Activated naive CD8-positive, alpha-beta T cell treated with anti-CD3 and anti-CD28 coated beads, Interleukin-2, amount 50 U/mL, for 24 hours (primary cell): ENCODE measurements around the gene SLC38A10.

Experiments
- ATAC-seq: fragments of 150-1000 bp; cut with Tn5 transposase; one replicate; pipeline ENCODE4 v1.10.0; 2021
- DNase-seq: peaks from one replicate; pipeline ENCODE4 v3.0.0; 2021
- H3K27ac Mint-ChIP-seq: one replicate; pipeline ENCODE4 v1.8.0; 2021; ENCODE audit warnings: mild to moderate bottlenecking, mixed read lengths
- H3K27me3 Mint-ChIP-seq: one replicate; pipeline ENCODE4 v1.8.0; 2021; ENCODE audit warnings: mixed read lengths
- H3K36me3 Mint-ChIP-seq: one replicate; pipeline ENCODE4 v1.8.0; 2021; ENCODE audit warnings: low read depth, mixed read lengths
- H3K4me1 Mint-ChIP-seq: one replicate; pipeline ENCODE4 v1.8.0; 2021; ENCODE audit warnings: mixed read lengths
- H3K4me3 Mint-ChIP-seq: one replicate; pipeline ENCODE4 v1.8.0; 2021; ENCODE audit warnings: mild to moderate bottlenecking, moderate library complexity, mixed read lengths
- H3K9me3 Mint-ChIP-seq: one replicate; pipeline ENCODE4 v1.8.0; 2021; ENCODE audit warnings: mixed read lengths

The SLC38A10 gene

GRCh38 chr17:81245665-81246342, 49.3 kb downstream of the SLC38A10 start:
- Mint-ChIP-seq H3K4me3 (no peak overlapping the region), H3K27ac (no peak overlapping the region), H3K9me3 (no peaks in the 10 kb centered on the region), H3K36me3 (peaks cover 7% of the 10 kb centered on the region), H3K4me1 (peaks cover 16% of the 10 kb centered on the region), H3K27me3 (no peaks in the 10 kb centered on the region)
- DNase-seq (no peak), ATAC-seq (no peak)

GRCh38 chr17:81245024-81245664, 50.0 kb downstream of the SLC38A10 start:
- peak overlapping the region; percentile 14 for H3K27ac Mint-ChIP-seq
- ATAC-seq (no peak), DNase-seq (no peak)
- H3K4me3 Mint-ChIP-seq, result no peak overlapping the region
- H3K27me3 Mint-ChIP-seq, result no peaks in the 10 kb centered on the region
- H3K4me1 Mint-ChIP-seq, result peaks cover 20% of the 10 kb centered on the region
- H3K36me3 Mint-ChIP-seq, result peaks cover 9% of the 10 kb centered on the region
- no peaks in the 10 kb centered on the region for H3K9me3 Mint-ChIP-seq

GRCh38 chr17:81244358-81245023, 50.6 kb downstream of the SLC38A10 start:
- peak overlapping the region; percentile 14 for H3K27ac Mint-ChIP-seq

GRCh38 chr17:81243333-81243664, 51.8 kb downstream of the SLC38A10 start:
- no peaks in the 10 kb centered on the region for H3K9me3 Mint-ChIP-seq
- no peak for ATAC-seq
- no peak overlapping the region for H3K27ac Mint-ChIP-seq
- H3K4me3 Mint-ChIP-seq, result no peak overlapping the region
- no peaks in the 10 kb centered on the region for H3K27me3 Mint-ChIP-seq
- H3K36me3 Mint-ChIP-seq, result peaks cover 14% of the 10 kb centered on the region
- peaks cover 22% of the 10 kb centered on the region for H3K4me1 Mint-ChIP-seq
- no peak for DNase-seq

More at GRCh38 chr17:81244358-81245023, 50.6 kb downstream of the SLC38A10 start:
- H3K27me3 Mint-ChIP-seq, result no peaks in the 10 kb centered on the region
- H3K9me3 Mint-ChIP-seq, result no peaks in the 10 kb centered on the region
- ATAC-seq (no peak), DNase-seq (no peak)
- peaks cover 14% of the 10 kb centered on the region for H3K36me3 Mint-ChIP-seq
- no peak overlapping the region for H3K4me3 Mint-ChIP-seq
- peaks cover 22% of the 10 kb centered on the region for H3K4me1 Mint-ChIP-seq

- DNase-seq, result no peak
- Mint-ChIP-seq H3K27ac (peak overlapping the region; percentile 54), H3K27me3 (no peaks in the 10 kb centered on the region), H3K36me3 (peaks cover 14% of the 10 kb centered on the region), H3K4me3 (no peak overlapping the region), H3K4me1 (peaks cover 27% of the 10 kb centered on the region), H3K9me3 (no peaks in the 10 kb centered on the region)
- no peak for ATAC-seq
Measured at GRCh38 chr17:81242421-81243332, 52.4 kb downstream of the SLC38A10 start.

- H3K36me3 Mint-ChIP-seq, result peaks cover 14% of the 10 kb centered on the region
- DNase-seq (peak; percentile 83), ATAC-seq (peak; percentile 12)
- peak overlapping the region; percentile 54 for H3K27ac Mint-ChIP-seq
- no peaks in the 10 kb centered on the region for H3K27me3 Mint-ChIP-seq
- H3K4me3 Mint-ChIP-seq, result peak overlapping the region; percentile 92
- no peaks in the 10 kb centered on the region for H3K9me3 Mint-ChIP-seq
- H3K4me1 Mint-ChIP-seq, result peaks cover 33% of the 10 kb centered on the region
Measured at GRCh38 chr17:81241648-81242420, 53.3 kb downstream of the SLC38A10 start.

GRCh38 chr17:81241203-81241602, 53.9 kb downstream of the SLC38A10 start:
- Mint-ChIP-seq H3K9me3 (no peaks in the 10 kb centered on the region), H3K36me3 (peaks cover 14% of the 10 kb centered on the region), H3K4me1 (peaks cover 34% of the 10 kb centered on the region), H3K27ac (no peak overlapping the region), H3K4me3 (peak overlapping the region; percentile 92), H3K27me3 (no peaks in the 10 kb centered on the region)
- DNase-seq (no peak), ATAC-seq (no peak)

- H3K27me3 Mint-ChIP-seq, result no peaks in the 10 kb centered on the region
- H3K27ac Mint-ChIP-seq, result peak overlapping the region; percentile 33
Measured at GRCh38 chr17:81240761-81241160, 54.3 kb downstream of the SLC38A10 start.

GRCh38 chr17:81239714-81240555, 55.2 kb downstream of the SLC38A10 start:
- H3K27ac Mint-ChIP-seq, result peak overlapping the region; percentile 92
- no peaks in the 10 kb centered on the region for H3K27me3 Mint-ChIP-seq
- DNase-seq (peak; percentile 56), ATAC-seq (peak; percentile 7)
- H3K36me3 Mint-ChIP-seq, result peaks cover 14% of the 10 kb centered on the region
- peak overlapping the region; percentile 92 for H3K4me3 Mint-ChIP-seq
- H3K4me1 Mint-ChIP-seq, result peaks cover 36% of the 10 kb centered on the region
- H3K9me3 Mint-ChIP-seq, result no peaks in the 10 kb centered on the region

More at GRCh38 chr17:81240761-81241160, 54.3 kb downstream of the SLC38A10 start:
- no peak for ATAC-seq
- Mint-ChIP-seq H3K4me1 (peaks cover 36% of the 10 kb centered on the region), H3K9me3 (no peaks in the 10 kb centered on the region), H3K4me3 (peak overlapping the region; percentile 92), H3K36me3 (peaks cover 14% of the 10 kb centered on the region)
- DNase-seq, result no peak

- peak within 1 kb of the TSS; percentile 92 for H3K4me3 Mint-ChIP-seq
- no peaks in the 10 kb centered on the region for H3K27me3 Mint-ChIP-seq
- peak; percentile 93 for DNase-seq
- peak within 1 kb of the TSS; percentile 92 for H3K27ac Mint-ChIP-seq
- H3K9me3 Mint-ChIP-seq, result no peaks in the 10 kb centered on the region
- peaks cover 14% of the 10 kb centered on the region for H3K36me3 Mint-ChIP-seq
- peaks cover 34% of the 10 kb centered on the region for H3K4me1 Mint-ChIP-seq
- peak; percentile 97 for ATAC-seq
Measured at GRCh38 chr17:81238815-81239713, 56.0 kb downstream of the SLC38A10 start, which contains the start of the genes NDUFAF8 and TEPSIN. Gene NDUFAF8 (plus strand): TSS chr17:81239318. CDS start chr17:81239364, 46 bp downstream. Gene TEPSIN (minus strand): TSS chr17:81239055. CDS start chr17:81239033, 22 bp downstream.

GRCh38 chr17:81238490-81238814, 56.7 kb downstream of the SLC38A10 start:
- Mint-ChIP-seq H3K9me3 (no peaks in the 10 kb centered on the region), H3K4me3 (peak overlapping the region; percentile 82), H3K4me1 (peaks cover 34% of the 10 kb centered on the region), H3K36me3 (peaks cover 14% of the 10 kb centered on the region), H3K27me3 (no peaks in the 10 kb centered on the region), H3K27ac (no peak overlapping the region)
- DNase-seq, result no peak
- no peak for ATAC-seq
